Stimulated activated CD4-positive, alpha-beta T cell treated with anti-CD3 and anti-CD28 coated beads, Interleukin-12 subunit alpha, Interleukin-12 subunit beta, amount 100 ng/mL, for 48 hours (primary cell): ENCODE results near the gene DBH.

ENCODE experiments used
- DNase-seq, 3 donors: peaks; one replicate each; pipeline ENCODE4 v3.0.0-alpha.2; 2020; ENCODE audit warnings: low read depth in 2 of 3, low spot score in 1 of 3

Gene DBH

GRCh38 chr9:133681658-133682306, 45.6 kb downstream of the DBH start:
- no peak for DNase-seq

- no peak for DNase-seq
Observed at GRCh38 chr9:133682818-133683585, 46.8 kb downstream of the DBH start.

DNA sequence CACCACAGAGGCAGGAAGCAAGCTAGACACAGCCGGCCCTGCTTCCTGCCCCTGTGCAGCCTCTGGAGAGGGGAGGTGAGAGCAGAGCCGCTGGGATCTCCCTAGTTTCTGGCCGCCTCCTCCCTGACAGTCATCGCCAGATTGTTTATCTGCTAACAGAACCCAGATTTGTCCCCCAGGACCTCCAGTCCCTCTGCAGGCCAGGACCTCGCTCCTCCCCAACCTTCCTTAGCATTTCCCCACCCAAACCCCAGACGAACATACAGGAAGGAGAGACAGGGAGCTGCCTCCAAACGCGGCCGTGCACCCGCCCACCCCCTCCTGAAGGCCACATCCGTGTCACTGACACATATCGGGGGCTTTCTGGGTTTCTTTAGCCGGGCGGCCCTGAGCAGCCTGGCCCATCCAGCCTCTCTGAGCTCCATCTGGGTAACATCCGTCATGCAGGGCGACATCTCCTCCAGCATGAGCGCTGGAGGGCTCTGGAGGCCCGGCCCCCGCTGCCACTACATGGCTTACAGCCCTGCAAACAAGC, 47.5 kb downstream of the DBH start:
- DNase-seq: peak in 1 of 3 donors; percentile 30

GRCh38 chr9:133684121-133684935, 48.2 kb downstream of the DBH start:
- no peak for DNase-seq

GRCh38 chr9:133684936-133685361, 48.8 kb downstream of the DBH start:
- no peak for DNase-seq

GRCh38 chr9:133685653-133686609, 49.8 kb downstream of the DBH start:
- DNase-seq: no peak

DNA sequence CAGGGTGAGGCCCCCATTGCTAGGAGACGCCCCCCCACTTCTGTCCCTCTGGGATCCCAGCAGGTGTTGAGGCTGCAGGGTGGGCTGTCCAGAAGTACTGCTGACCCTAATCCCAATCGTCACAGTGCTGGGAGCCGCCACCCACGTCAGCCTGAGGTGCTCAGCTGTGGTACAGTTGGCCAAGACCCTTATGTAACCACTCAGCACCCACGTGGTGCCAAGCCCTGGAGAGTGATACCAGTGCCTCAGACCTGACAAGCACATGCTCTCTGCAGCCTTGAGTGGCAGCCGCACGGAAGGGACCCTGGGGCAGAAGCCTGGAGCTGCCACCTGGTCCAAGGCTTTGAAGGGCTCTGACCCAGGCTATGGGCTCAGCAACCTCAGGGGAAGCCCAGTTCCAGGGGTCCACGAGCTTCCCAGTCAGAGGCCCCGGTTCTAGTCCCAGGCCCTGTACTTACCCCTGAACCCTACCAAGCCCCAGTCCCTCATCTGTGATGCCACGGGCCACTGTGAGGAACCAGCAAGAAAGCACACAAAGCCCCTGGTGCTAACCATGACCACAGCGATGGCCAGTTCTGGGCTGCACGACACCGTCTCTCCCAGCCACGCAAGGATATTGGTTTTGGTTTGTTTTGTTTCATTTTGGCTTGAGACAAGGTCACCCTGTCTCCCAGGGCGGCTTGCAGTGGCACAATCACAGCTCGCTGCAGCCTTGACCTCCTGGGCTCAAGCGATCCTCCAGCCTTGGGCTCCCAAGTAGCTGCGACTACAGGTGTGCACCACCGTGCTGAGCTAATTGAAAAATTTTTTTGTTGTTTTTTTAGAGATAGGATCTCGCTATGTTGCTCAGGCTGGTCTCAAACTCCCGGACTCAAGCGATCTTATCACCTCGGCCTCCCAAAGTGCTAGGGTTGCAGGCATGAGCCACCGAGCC, 50.7 kb downstream of the DBH start:
- DNase-seq: no peak

- DNase-seq: no peak
Observed at GRCh38 chr9:133687856-133688761, 51.9 kb downstream of the DBH start.

DNA sequence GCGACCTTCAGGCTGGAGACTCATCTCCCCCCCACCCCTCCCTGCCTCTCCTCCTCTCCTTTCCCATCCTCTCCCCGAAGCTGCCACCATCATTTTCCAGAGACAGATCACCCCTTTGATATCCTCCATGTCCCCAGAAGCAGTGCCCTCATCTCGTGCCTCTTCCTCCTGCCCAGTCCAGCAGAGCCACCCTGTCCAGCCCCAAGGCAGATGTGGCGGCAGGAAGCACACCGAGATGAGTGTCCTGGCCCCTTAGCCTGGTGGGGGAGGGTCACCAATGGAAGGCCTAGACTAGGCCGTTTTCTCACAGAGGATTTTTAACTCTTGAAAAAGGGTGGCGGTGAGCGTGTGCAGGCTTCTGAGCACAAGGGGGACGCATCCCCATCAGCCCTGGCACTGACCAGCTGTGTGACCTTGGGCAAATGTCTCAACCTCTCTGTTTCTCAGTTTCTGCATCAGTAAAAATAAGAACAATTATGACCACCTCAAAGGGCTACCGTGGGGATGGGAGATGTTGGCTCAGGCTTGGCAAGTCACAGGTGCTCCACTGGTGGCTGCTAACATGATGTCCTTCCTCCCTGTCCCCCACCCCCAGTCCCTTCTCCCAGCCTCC, 53.1 kb downstream of the DBH start:
- no peak for DNase-seq

DNA sequence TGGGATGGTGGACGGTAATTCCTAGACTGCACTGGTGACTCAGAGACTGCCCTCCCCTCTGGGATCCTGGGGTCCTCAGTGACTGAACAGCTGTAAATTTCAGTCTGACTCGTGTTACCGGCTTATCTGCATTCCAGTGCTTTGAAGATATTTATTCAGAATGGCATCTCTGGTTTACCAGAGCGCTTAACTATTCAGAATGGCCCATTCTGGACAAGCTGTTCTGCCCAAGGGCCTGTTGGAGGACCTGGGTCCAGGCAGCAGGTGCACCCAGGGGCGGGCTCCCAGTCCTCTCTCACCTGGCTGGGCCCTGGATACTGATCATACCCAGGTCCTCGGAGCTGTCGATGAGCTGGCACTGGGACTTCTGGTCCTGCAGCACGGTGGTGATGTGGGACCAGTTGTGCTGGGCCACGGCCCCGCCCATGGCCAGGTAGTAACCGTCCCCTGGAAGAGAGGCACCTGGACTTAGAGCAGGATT, 54.0 kb downstream of the DBH start:
- DNase-seq: no peak

DNA sequence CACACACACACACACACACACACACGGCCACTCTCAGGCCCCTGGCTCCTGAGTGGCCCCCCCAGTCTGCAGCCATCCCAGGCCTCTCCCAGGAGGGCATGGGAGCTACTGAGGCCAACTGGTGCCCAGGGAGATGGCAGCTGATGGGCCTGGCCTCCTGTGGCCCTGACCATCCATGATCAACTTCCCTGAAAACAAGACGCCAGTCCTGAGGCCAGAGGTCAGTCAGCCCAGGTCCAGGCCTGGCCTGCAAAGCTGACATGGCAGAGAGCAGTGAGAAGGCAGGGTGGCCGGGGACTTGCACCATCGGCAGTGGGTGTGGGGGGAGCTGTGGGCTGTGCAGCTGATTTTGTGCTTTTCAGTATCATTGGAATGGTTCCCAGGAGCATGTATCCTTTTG, 55.0 kb downstream of the DBH start:
- DNase-seq: no peak

DNA sequence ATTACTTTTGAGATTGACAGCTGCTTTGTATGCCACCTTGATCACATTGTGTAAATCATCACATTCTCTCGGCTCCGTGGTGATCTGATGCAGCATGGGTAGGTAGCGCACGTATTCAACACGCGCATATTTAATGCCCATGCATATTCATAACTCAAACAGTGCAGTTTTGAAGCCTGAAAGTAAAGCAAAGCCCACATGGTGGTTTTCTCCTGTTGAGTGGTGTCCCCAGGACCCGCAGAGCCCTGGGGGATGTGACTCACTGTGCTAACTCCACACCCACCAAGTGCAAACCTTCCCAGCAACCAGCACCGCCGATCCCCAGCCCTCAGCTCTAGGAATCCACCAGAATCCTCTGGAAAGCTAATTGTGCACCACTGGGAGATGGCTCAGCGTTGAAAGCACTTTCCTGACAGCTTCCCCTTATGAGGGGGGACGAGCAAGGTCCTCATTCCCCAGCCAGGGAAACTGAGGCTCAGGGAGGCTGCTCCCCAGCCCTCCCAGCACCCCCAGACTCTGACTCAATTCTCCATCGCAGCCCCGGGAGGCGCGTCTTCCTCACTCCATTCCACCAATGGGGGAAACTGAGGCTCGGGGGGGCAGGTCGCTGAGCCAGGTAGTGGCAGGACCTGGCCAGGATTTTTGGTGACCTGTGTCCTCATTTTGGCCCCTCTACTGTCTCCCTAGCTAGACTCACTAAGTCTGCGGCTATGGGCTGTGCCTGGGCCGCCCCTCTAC, 55.6 kb downstream of the DBH start:
- DNase-seq: no peak

DNA sequence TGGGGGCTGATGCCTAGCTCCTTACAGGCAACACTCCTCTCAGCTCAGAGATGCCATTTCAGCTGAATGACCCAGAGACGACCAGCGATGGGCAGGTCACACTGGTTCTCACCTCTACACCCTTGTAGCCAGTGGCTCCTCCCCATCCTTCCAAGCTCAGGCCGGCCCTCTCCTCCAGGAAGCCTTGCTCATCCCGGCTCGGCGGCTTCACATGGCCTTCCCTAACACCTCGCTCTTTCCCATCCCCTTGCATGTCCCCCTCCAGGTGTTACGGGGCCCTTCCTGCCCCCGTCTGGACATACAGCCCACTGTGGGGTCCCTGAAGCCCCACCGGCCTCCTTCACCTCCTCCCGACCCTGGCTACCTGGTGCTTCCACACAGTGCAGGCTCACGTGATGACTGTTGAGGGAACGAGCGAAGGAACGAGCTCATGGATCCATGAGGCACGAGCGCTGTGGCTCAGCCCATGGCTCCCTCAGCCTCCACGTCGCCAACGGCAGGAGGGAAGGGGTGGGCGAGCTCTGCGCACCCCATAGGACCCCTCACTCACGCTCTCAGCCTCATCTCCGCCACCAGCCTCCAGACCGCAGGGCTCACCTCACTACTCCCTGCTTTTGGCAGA, 56.3 kb downstream of the DBH start:
- DNase-seq: no peak

- DNase-seq: no peak
Observed at GRCh38 chr9:133693116-133693515, 57.0 kb downstream of the DBH start.

DNA sequence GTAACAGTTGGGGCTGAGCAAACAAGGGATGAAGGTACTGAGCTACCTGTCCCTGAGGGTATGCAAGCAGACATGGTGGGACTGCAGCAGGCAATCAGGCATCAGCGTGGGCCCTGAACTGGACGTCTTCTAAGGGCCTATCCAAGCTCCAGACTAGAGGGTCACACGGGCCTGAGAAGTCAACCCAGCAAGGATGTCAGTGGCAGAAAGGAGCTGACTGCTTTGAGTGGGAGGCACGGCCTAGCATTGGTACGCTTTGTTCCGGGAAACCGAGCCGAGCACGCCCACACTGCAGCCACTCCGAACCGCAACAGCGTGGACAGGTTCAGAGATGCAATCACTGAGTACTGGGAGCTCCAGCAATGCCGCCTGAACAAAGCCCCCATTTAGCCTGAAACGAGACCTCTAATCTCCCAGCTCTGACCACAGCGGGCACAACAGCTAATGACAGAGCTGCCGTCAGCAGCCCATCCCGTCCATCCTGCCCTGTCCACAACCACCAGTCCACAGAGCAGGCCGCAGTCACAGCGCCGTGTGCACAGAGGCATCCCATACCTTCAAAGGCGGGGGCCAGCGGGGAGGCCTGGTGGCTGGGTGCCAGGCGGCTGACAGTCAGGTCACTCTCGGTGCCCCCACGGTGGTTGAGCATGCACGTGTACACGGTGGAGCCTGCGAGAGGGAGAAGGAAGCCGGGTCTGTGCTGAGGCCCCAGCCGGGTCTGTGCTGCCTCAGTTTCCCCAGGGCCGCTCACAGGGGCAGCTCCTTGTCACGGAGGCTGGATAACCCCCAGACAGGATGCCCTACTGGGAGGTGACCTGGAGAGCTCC, 57.8 kb downstream of the DBH start:
- DNase-seq: no peak

GRCh38 chr9:133694686-133695085, 58.5 kb downstream of the DBH start:
- no peak for DNase-seq
